Ramos (cell line): Measurements from ENCODE around the gene SLC7A4.
"Not testable (repeated sequence)": the region's sequence is repeated elsewhere in the genome, so short reads cannot be mapped to it uniquely, and the experiment has no call there.

ENCODE experiments used
- in situ Hi-C: fragments of 300-500 bp; cut with MboI; formaldehyde crosslinking; loops from one replicate; pipeline ENCODE4 v1.14.3; 2022; ENCODE audit warnings: low sequenced_read_pairs; ENCODE audit not compliant: unreplicated experiment

SLC7A4 gene, protein sequence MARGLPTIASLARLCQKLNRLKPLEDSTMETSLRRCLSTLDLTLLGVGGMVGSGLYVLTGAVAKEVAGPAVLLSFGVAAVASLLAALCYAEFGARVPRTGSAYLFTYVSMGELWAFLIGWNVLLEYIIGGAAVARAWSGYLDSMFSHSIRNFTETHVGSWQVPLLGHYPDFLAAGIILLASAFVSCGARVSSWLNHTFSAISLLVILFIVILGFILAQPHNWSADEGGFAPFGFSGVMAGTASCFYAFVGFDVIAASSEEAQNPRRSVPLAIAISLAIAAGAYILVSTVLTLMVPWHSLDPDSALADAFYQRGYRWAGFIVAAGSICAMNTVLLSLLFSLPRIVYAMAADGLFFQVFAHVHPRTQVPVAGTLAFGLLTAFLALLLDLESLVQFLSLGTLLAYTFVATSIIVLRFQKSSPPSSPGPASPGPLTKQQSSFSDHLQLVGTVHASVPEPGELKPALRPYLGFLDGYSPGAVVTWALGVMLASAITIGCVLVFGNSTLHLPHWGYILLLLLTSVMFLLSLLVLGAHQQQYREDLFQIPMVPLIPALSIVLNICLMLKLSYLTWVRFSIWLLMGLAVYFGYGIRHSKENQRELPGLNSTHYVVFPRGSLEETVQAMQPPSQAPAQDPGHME

GRCh38 chr22:21032037-21032867 lies at the start of gene SLC7A4:
Gene SLC7A4 (minus strand): TSS chr22:21032561. CDS start chr22:21031812, 749 bp downstream.
- in situ Hi-C loops = no loop called here

- in situ Hi-C loops = no loop called here
Measured at GRCh38 chr22:21080435-21081137, 48.2 kb upstream of the SLC7A4 start.

GRCh38 chr22:21079493-21079892 lies 47.1 kb upstream of the SLC7A4 start:
- in situ Hi-C loops = no loop called here

- in situ Hi-C loops = no loop called here
Measured at GRCh38 chr22:21078916-21079315, 46.6 kb upstream of the SLC7A4 start.

DNA sequence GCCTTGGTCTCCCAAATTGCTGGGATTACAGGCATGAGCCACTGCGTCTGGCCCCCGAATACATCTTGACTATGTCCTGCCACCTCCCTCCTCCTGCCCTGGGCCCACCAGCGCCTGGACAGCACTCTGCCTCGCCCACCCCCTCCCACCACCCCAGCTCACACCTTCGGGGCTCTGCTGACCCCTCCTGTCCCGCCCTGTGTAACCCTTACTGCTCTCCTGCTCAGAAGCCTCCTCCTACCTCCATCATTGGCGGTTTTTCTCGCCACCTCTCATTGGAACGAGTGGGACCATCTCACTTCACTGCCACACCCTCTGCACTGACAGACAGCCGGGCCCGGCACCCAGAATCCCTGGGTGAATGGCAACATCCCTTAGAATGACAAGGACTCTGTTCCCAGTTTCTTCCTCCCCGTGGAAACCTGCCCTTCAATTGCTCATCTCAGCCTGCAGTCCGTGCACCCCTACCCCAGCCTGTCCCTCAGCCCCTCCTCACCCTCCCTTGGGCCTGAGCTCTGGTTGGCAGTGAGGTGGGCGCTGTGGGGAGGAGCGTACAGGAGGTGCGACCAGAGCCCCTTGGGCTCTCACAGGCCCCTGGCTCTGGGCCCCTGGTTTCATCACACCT lies 45.6 kb upstream of the SLC7A4 start:
- in situ Hi-C loops = no loop called here

DNA sequence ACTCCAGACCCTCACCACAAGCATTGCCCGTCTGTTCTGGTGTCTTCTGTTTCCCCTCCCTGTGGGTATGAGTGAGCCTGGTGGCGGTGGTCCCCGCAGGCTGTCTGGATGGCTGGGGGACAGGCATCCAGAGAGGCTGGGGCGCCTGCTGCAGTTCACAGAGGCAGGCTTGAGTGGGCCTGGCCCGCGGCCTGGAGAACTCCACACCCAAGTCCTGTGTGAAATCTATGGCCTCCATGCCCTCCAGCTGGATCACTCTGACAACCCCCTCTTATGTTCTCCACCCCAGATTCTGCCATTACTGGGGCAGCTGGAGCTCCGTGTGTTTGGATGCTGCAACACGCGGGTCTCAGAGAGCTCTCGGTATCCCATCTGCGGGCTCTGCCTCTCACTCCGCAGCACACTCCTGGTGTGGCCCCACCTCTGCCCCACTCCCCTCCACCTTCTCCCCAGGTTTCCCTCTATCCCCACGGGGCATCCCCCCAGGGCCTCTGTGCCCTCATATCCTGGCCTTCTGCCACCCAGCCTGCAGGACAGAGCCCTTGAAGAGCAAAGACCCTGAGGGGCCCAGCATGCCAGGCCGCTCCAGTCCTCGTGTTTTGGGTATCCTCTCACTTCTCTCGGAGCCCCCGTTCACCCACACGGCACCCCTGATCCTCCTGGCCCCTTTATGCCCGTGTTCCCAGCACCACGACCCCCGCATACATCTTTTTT lies 44.7 kb upstream of the SLC7A4 start:
- in situ Hi-C loops = no loop called here

- in situ Hi-C loops = no loop called here
Measured at GRCh38 chr22:21075516-21076138, 43.3 kb upstream of the SLC7A4 start.

DNA sequence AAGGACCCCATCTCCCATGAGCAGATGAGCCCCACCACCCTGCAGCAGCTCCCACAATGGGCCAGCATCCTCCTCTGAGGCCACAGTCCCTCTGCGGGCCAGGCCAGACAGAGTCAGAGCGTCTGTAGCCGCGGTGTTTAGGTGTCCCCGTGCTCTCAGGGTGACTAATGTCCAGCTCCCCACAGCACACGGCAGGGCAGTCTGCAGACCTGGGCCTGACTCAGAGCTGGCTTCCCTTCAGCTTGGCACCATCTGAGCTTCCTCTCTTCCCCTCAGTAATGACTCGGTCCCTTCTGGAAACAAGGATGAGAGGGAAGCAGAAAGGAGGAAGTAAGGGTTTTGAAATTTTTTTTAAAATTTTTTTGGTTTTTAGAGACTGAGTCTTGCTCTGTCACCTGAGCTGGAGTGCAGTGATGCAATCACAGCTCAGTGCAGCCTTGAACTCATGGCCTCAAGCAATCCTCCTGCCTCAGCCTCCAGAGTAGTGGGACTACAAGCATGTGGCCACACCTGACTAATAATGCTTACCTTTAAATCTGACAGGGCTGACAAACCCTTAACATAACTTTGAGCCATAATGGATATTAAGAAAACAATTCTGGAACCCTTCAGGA lies 41.8 kb upstream of the SLC7A4 start:
- in situ Hi-C loops = no loop called here

DNA sequence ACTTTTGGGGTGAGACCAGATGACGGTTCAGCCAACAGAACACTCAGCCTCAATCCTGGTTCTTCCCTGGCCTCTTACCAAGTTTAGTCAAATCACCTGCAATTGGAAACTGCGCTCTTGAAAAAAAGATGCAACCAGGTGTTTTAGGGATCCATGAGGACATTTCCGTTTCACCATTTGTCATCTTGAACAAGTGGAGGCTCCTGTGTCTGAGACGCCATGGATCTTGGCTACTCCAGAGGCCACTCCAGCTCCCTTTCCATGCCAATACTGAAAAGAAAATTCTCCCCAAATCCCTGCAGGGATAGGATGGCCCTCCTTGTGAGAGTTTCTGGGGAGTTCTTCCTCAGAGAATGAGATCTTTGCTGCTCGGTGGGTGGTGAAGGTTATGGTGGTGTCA lies 41.1 kb upstream of the SLC7A4 start:
- in situ Hi-C loops = no loop called here

GRCh38 chr22:21073023-21073422 lies 40.7 kb upstream of the SLC7A4 start:
- in situ Hi-C loops = no loop called here

DNA sequence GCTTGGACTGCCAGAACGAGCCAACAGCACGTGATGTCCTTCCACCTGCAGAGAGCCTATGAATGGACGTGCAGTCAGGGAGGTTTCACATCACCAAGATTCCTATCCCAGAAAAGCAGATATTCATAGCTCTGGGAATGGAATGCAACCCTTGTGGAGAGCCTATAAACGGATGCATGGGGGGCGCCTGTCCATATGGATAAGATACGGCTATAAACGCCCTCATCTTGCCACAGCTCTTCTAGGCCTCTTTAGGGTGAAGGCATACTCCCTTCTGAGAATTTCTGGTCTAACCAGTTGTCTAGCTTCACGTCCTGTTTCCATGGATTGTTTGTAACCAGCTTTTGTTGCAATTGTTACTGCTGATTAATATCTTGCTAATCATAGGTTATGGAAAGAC lies 39.4 kb upstream of the SLC7A4 start:
- in situ Hi-C loops = not testable (repeated sequence)

GRCh38 chr22:21070690-21071615 lies 38.6 kb upstream of the SLC7A4 start:
- in situ Hi-C loops = no loop called here

DNA sequence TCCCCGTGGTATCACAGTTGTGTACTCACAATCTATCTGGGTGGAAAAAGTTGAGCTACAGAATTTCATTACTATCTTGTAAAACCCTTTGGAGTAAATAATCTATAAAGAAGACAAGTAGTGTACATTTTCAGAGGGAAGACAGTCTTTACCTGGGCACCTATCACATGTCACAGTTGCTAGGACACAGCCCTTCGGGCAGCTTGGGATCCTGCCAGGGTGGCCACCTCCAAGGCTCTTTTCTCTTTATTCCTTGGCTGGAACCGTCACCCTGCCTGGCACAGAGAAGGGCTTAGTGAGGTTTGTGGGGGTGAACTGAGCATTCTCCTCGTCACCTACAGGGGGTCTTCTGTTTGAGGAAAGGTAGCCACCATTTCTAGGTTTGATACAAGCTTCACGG lies 37.0 kb upstream of the SLC7A4 start:
- in situ Hi-C loops = no loop called here

GRCh38 chr22:21068681-21069276 lies 36.4 kb upstream of the SLC7A4 start:
- in situ Hi-C loops = no loop called here

- in situ Hi-C loops = no loop called here
Measured at GRCh38 chr22:21067901-21068680, 35.7 kb upstream of the SLC7A4 start.
